Middle frontal gyrus (tissue), 1 donor: Measurements from ENCODE around the gene INTS4.
"Not testable (repeated sequence)": the region's sequence is repeated elsewhere in the genome, so short reads cannot be mapped to it uniquely, and the experiment has no call there.

Experiments used
- DNase-seq: peaks from one replicate; pipeline ENCODE4 v3.0.0-alpha.2; 2015; ENCODE audit warnings: low spot score; ENCODE audit errors: extremely low spot score

Gene INTS4

GRCh38 chr11:78022397-78023396 is 28.2 kb upstream of the INTS4 start, which contains the start of gene KCTD14:
KCTD14 (minus strand) TSS chr11:78023276; CDS start chr11:78023249, 27 bp downstream.
- DNase-seq = no peak

DNA sequence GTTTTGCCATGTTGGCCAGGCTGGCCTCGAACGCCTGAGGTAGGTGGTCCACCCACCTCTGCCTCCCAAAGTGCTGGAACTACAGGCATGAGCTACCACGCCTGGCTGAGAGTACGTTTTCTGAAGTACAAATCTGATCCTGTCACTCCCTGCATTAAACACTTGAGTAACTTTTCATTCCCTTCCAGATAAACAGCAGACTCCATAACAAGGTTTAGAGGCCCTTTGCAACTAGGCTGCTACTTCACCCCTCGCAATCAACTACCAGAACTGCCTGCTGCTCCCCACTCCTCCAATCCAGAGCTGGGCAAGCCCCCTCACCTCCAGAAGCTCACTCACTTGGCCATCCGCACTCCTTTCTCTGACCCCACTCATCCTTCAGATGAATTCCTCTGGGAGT is 27.1 kb upstream of the INTS4 start:
- no peak for DNase-seq

- no peak for DNase-seq
Observed at GRCh38 chr11:78020246-78020645, 25.8 kb upstream of the INTS4 start.

DNA sequence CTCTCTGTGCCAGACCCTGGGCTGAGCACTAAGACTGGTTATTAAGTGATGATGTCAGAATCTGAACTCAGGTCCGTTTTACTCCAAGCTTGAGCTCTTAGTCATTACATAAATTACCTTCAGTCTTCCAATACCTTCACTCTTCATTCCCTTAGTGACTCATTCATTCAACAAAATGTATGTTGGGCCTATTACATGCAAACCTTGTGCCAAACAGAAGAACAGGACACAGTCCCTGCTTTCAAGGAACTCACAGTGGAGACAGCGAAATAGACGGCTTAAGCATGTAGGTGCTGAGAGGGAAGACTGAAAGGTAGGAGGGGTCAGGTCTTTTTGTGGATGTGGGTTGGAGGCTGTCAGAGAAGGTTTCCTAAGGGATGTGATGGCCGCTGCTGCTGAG is 25.3 kb upstream of the INTS4 start:
- no peak for DNase-seq

DNA sequence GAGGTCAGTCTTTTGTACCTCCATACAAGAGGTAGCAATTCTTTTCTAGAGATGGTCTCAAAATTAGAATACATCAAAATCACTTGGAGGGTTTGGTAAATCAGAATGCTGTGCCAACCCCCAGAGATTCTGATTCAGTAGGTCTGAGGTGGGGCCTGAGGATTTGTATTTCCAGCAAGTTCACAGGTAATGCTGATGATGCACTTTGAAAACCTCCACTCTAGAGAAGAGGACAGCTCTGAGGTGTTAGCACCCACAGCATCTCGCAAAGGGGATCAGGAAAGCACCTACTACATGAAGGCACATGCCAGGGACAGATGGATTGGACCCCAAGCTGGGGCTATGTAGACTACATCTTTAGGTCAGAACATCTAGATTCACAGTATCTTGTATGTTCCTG is 21.4 kb upstream of the INTS4 start:
- no peak for DNase-seq

DNA sequence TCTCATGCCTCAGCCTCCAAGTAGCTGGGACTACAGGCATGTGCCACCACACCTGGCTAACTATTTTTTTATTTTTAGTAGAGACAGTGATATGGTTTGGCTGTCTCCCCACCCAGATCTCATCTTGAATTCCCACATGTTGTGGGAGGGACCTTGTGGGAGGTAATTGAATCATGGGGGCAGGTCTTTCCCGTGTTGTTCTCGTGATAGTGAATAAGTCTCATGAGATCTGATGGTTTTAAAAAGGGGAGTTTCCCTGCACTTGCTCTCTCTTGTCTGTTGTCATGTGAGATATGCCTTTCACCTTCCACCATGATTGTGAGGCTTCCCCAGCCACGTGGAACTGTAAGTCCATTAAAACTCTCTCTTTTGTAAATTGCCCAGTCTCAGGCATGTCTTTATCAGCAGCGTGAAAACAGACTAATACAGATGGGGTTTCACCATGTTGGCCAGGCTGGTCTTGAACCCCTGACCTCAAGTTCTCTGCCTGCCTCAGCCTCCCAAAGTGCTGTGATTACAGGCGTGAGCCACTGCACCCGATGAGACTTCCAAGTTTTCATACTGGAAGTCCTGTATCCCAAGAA is 20.6 kb upstream of the INTS4 start:
- DNase-seq = not testable (repeated sequence)

DNA sequence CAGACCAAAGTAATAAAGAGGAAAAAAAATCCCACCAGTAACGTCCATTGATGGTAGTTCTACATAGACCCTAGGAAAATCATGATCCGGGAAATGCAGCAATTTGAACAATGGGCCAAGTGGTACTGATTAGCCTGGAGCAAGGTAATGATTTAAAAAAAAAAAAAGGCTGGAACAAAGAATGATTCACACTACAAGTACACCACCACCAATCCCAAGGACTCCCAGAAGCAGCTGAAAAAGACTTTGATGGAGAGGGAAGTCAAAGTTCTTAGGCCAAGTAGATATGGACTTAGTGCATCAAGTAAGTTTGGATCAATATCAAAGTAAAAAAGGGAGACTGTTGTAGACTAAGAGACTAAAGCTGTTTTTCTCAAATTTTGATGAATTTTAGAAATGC is 16.8 kb upstream of the INTS4 start:
- DNase-seq = no peak

DNA sequence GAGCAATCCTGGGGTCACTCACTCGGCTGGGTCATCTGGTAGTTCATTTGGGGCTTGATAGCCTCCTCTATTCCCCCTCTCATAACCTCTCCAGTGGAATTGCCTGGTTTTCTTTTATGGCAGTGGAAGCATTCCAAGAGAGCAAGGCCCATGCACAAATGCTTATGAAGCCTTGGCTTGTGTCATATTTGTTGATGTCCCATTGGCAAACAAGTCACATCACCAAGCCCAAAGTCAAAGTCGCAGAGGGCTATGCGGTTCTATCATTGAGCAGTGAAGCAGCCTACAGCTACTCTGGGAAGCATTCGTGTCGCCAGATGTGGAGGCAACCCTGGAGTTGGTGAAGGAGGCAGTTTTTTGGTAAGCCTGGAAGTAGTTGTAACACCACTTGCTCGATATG is 16.3 kb upstream of the INTS4 start:
- DNase-seq = no peak

- DNase-seq = no peak
Observed at GRCh38 chr11:78010304-78010703, 15.8 kb upstream of the INTS4 start.

DNA sequence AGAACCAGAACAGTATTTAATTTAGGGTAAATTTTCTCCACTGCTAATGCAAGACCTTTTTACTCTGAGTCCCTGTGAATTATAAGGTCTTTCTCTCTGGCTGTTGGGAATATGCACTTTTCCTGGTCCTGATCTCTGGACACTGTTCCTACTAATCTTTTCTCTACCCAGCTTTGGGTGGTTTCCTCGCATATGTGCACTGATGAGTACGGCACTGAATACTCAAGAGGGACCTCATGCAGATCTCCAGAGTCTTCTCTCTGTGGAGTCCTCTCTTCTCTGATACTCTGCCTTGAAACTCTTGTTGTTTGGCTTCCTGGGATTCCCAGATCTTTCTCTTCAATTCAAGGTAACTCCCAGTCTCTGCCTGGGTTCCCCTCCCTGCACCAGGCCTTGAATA is 14.6 kb upstream of the INTS4 start:
- DNase-seq = no peak

- no peak for DNase-seq
Observed at GRCh38 chr11:78000193-78000592, 5.7 kb upstream of the INTS4 start.

DNA sequence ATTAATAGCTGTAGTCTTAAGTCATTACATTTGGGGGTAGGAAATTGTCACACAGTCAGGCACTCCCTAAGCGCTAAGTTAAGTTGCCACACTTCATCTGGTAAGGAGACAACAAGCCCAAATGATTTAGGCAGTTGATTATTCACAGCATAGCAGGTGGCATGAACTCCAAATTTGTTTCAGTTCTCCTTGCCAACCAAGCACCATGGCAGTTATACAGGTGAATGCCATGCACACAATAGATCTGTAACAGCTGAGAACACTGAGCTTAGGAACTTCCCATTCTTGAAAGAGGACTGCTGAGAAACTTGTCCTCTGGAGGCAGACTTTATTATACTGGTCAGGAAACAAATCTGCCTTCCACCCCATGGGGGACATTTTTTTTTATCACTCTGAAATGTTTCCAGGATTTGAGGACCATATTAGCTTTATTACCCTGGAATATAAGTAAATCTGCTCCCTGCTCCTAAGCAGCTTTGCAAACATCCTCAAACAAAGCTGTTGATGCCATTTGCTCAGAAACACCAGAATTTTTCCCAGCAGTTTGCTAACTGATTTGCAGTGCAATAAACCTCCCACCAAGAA is 5.1 kb upstream of the INTS4 start:
- DNase-seq = no peak

- DNase-seq = no peak
Observed at GRCh38 chr11:77993902-77994301, 566 bp downstream of the INTS4 start.

- no peak for DNase-seq
Observed at GRCh38 chr11:77990981-77991380, 3.5 kb downstream of the INTS4 start.

DNA sequence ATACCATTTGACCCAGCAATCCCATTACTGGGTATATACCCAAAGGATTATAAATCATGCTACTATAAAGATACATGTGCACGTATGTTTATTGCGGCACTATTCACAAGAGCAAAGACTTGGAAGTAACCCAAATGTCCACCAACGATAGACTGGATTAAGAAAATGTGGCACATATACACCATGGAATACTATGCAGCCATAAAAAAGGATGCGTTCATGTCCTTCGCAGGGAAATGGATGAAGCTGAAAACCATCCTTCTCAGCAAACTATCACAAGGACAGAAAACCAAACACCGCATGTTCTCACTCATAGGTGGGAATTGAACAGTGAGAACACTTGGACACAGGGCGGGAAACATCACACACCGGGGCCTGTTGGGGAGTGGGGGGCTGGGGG is 8.0 kb downstream of the INTS4 start:
- not testable (repeated sequence) for DNase-seq

GRCh38 chr11:77981346-77981947 is 13.0 kb downstream of the INTS4 start:
- DNase-seq = no peak

- no peak for DNase-seq
Observed at GRCh38 chr11:77968337-77968736, 26.1 kb downstream of the INTS4 start.

DNA sequence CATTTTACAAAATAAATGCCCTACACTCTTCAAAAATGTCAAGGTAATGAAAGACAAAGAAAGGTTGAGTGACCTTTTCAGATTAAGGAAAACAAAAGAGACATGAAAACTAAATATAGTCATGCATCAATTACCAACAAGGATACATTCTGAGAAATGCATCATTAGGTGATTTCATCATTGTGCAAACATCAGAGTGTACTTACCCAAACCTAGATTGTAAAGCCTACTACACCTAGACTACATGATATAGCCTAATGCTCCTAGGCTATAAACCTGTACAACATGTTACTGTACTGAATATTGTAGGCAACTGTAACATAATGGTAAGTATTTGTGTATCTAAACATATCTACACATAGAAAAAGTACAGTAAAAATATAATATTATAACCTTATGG is 26.7 kb downstream of the INTS4 start:
- no peak for DNase-seq

DNA sequence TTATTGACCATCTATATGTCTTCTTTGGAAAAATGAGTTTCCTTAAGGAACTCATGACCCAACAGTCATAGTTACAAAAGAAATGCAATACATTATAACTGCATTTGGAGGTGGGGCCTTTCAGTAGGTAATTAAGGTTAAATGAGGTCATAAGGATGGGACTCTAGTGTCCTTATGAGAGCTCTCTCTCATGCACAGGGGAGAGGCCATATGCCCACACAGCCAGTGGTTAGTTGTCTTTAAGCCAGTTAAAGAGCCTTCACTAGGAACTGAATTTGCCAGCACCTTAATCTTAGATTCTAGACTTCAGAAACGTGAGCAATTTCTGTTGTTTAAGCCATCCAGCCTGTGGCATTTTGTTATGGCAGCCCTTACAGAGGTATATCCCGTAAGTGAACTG is 27.3 kb downstream of the INTS4 start:
- DNase-seq = no peak

DNA sequence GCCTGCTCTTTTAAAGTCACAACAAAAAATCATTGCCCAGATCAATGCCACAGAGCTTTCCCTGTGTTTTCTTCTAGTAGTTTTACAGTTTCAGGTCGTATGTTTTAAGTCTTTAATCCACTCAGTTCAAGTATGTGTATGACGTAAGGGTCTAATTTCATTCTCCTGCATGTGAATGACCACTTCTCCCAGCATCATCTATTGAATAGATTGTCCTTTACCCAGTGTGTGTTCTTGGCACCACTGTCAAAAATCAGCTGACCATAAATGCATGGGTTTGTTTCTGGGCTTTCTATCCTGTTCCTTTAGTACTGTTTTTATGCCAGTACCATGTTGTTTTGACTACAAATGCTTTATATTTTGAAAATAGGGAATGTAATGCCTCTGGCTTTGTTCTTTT is 28.1 kb downstream of the INTS4 start:
- no peak for DNase-seq

DNA sequence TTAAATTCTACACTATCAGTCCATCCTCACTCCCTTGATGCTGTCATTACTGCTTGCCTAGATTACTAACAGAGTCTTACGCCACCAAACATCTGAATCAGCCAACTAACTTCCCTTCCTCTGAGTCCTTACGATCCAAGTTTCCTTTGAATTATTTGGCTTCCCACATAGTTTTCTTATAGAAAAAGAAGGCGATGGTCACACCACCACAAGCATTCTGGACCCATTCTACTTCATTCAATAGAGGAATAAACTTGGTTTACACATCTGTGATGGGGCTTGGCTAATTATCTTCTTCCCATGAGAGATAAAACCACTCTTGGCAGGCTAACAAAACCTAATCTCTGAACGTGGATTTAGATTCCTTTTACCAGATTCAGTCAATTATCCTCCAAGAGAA is 35.0 kb downstream of the INTS4 start:
- DNase-seq = no peak
